Peyer's patch (tissue), 4 donors: Measurements from ENCODE around the gene GRAMD4.

Experiments used
- POLR2A ChIP-seq, 2 donors: fragments of 450-650 bp; IDR thresholded peaks; one replicate each; pipeline ENCODE4 v1.5.1; 2017; ENCODE audit warnings: antibody characterized with exemption in 2 of 2, mild to moderate bottlenecking in 2 of 2, moderate library complexity in 2 of 2
- TF ChIP-seq, protein P1 (sequence below), 6 experiments: fragments of 450-650 bp in 4 of 6; fragments of 200-600 bp in 2 of 6; sonication (generic) in 1 of 6; IDR thresholded peaks; one replicate each; pipeline ENCODE4 v1.5.1; 2017 to 2019; ENCODE audit warnings: antibody characterized with exemption in 6 of 6, mild to moderate bottlenecking in 3 of 6, moderate library complexity in 1 of 6

DNA sequence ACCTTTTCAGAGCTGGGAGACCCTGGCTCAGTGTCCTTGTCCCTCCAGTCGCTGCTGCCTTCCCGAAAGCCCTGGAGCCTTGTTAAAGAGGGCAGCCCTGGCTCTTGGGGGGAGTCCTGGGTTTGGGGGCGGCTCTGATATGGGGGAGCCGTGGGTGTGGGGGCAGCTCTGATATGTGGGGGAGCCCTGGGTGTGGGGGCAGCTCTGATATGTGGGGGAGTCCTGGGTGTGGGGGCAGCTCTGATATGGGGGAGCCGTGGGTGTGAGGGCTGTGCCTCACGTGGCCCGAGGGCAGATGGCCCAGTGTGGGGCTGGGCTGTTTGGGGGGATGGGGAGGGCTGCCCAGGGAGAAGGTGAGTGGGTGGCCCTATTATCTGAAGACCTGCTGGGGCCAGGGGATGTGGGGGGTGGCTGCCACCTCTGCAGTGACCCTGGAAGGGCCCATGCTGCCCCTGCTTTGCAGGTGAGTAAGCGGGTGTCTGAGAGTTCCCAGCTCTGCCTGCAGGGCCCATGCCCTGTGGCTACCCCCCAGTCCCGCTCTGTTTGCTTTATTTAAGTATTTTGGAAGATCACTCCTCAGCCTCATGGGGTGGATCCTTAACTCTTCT lies 30.9 kb upstream of the GRAMD4 start:
- TF ChIP-seq POLR2A (IDR thresholded peaks at IDR 0.05): no peak
- TF ChIP-seq, protein P1, sequence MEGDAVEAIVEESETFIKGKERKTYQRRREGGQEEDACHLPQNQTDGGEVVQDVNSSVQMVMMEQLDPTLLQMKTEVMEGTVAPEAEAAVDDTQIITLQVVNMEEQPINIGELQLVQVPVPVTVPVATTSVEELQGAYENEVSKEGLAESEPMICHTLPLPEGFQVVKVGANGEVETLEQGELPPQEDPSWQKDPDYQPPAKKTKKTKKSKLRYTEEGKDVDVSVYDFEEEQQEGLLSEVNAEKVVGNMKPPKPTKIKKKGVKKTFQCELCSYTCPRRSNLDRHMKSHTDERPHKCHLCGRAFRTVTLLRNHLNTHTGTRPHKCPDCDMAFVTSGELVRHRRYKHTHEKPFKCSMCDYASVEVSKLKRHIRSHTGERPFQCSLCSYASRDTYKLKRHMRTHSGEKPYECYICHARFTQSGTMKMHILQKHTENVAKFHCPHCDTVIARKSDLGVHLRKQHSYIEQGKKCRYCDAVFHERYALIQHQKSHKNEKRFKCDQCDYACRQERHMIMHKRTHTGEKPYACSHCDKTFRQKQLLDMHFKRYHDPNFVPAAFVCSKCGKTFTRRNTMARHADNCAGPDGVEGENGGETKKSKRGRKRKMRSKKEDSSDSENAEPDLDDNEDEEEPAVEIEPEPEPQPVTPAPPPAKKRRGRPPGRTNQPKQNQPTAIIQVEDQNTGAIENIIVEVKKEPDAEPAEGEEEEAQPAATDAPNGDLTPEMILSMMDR (IDR thresholded peaks at IDR 0.05): no peak
